RCC 7860 (cell line): Measurements from ENCODE around the gene SNX18.
"Not testable (repeated sequence)": the region's sequence is repeated elsewhere in the genome, so short reads cannot be mapped to it uniquely, and the experiment has no call there.

ENCODE experiments used
- DNase-seq: peaks from one replicate; pipeline ENCODE4 v3.0.0-alpha.2; 2015; ENCODE audit warnings: low spot score
- FAIRE-seq: peaks from 2 replicates; lab custom pipeline; 2012; peaks lifted over from hg19 to GRCh38; lab: Jason Lieb, UNC

SNX18 gene

GRCh38 chr5:54517512-54518145, at the start of gene SNX18:
Gene SNX18 (plus strand): TSS chr5:54517759. CDS start chr5:54517953, 194 bp downstream.
- DNase-seq: peak; percentile 51
- no peak for FAIRE-seq

DNA sequence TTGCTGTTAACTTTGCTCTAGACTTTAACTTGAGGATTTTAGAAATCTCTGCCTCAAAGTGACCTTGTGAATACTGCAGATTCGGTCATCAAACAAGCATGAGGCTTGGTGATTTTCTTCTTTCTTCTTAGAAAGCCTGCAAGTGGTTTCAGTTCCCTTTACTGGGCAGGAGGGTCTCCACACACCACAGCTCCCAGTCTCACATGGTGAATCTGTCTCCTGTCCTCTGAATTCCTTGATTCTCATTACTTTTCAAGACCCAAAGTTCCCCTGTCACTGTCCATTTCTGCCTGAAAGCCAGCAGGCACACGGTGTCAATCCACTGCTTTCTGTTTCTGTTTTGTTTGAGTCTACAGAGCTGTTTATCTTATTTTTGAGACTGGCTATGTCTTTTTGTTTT, 47.9 kb upstream of the SNX18 start:
- no peak for FAIRE-seq
- no peak for DNase-seq

DNA sequence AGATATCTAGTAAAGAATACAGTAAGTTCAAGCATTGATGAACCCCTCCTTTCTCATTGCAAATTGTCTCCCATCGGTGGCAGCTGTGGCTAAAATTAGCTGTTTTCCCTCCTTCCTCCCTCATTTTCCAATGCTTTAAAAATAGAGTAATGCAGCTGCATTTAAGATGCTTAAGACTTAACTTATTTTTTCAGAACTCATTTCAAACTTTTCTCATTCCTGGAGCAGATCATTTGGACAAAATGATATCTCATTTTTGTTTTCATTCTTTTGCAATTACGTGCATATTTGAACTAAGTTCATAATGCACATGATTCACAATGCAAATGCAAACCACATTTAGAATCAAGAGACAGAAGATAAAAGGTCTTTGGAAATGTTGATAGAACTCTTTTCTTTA, 47.4 kb upstream of the SNX18 start:
- FAIRE-seq: no peak
- no peak for DNase-seq

GRCh38 chr5:54470677-54471076, 46.9 kb upstream of the SNX18 start:
- DNase-seq (no peak), FAIRE-seq (no peak)

- DNase-seq: no peak
- FAIRE-seq: no peak
These were observed 46.2 kb upstream of the SNX18 start for GRCh38 chr5:54471398-54471797.

- FAIRE-seq (no peak), DNase-seq (no peak)
These were observed 40.9 kb upstream of the SNX18 start for GRCh38 chr5:54476682-54477081.

DNA sequence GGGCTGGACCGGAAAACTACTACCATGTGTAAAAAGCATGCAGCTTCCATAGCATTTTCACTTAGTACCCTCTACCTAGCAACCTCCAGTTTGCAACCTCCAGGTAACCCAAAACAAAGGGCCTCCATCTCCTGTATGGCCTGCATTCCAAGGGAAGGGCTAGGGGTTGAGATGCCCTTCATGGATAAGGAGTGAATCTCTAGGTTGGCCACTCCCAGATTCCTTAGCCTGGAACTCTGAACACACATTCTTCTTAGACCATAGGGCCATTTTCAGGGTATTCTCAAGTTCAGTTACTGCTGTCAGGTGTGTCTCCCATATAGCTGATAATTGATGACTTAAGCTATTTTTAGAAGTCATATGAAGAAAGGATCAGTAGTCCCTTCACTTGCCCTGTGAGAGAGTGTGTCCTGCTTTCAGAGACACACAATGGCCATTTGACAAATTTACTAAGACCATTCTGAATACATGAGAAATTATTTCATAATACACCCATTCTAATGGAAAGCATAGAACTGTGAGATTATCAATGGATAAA, 39.5 kb upstream of the SNX18 start:
- no peak for FAIRE-seq
- no peak for DNase-seq

GRCh38 chr5:54480296-54480695, 37.3 kb upstream of the SNX18 start:
- no peak for FAIRE-seq
- no peak for DNase-seq

GRCh38 chr5:54484219-54484894, 33.2 kb upstream of the SNX18 start:
- no peak for DNase-seq
- no peak for FAIRE-seq

DNA sequence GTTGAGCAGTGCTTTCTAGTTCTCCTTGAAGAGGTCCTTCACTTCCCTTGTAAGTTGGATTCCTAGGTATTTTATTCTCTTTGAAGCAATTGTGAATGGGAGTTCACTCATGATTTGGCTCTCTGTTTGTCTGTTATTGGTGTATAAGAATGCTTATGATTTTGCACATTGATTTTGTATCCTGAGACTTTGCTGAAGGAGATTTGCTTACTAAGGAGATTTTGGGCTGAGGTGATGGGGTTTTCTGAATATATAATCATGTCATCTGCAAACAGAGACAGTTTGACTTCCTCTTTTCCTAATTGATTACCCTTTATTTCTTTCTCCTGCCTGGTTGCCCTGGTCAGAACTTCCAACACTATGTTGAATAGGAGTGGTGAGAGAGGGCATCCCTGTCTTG, 31.9 kb upstream of the SNX18 start:
- DNase-seq, FAIRE-seq: not testable (repeated sequence)

GRCh38 chr5:54489648-54489979, 27.9 kb upstream of the SNX18 start:
- not testable (repeated sequence) for FAIRE-seq

GRCh38 chr5:54491326-54491725, 26.2 kb upstream of the SNX18 start:
- FAIRE-seq (no peak), DNase-seq (peak; percentile 6)

More at GRCh38 chr5:54489648-54489979, 27.9 kb upstream of the SNX18 start:
- not testable (repeated sequence) for DNase-seq

DNA sequence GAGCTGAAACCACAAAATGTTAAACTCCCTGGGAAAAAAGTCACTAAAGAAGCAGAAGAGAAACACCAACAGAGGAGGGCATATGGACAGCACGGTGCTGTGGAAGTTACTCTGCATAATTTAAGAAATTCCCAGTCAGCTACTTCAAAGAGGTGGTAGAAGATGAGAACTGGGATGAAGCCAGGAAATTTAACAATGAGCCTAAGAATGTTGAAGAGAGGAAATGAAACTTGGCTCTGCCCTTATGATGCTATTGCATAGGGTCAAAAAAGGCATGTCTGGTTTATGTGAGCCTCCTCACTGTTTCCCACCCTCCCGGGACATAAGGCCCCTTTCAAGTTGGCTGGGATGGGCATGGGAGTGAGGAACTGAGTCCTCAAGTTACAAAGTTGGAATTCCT, 25.4 kb upstream of the SNX18 start:
- DNase-seq (no peak), FAIRE-seq (no peak)

DNA sequence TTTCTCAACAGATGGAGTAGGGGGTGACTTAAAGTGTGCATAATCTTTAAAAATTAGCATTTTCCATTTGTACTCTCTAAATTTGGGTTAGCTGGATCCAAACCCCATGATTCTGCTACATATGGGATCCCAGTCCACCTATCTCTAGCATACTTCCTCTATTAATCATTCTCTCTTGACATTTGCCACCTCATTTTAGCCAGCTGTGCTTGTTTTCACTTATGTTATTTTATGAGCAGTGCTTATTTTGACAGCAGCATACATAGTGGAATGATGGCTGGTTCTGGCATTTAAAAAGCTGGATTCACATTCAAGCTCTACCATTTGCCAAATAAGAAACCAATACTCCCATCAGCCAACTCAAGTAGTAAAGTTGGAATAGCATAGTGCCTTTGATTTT, 22.5 kb upstream of the SNX18 start:
- FAIRE-seq (no peak), DNase-seq (no peak)

DNA sequence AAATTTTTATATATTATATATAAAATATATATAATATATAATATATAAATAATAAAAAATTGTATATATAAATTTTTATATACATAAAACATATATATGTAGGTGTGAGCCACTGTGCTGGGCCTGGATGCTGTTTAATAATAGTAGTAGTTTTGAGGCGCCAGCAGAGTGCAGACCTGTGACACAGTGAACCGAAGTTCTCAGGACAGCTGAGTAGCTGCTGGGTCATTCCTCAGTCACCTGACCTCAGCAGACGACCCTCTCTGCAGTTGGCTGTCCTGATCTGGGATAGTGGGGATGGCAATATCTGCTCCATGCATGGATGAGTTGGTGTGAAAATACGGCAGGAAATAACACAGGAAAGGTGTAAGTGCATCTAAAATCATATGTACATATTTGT, 3.3 kb upstream of the SNX18 start:
- FAIRE-seq: no peak

DNA sequence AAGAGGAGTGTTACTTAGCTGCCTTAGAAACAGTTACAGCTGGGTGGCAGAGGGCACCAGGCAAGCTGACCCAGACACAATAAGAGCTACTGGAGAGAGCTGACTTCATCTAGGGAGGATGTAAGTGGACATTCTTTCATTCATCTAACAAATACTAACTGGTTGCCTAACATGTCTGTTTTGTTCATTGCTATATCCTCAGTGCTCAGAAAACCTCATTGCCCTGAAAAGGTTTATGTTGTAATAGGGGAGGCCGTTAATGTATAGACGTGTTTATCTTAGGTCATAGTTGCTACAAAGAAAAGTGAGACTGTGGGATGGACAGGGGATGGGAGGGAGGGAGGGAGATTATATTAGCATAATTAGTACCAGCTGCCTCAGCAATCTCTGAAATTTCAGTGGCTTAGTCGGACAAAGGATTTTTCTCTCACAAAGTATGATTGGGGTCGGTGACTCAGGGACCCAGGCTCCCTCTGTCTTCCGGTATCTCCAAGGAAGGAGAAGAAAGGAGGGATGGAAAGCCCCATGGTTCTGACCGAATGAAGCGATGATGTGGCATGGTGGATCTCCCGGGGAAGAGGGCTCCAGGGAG, 2.6 kb upstream of the SNX18 start:
- DNase-seq (no peak), FAIRE-seq (no peak)

More for the DNA sequence above, 3.3 kb upstream of the SNX18 start:
- DNase-seq: no peak

DNA sequence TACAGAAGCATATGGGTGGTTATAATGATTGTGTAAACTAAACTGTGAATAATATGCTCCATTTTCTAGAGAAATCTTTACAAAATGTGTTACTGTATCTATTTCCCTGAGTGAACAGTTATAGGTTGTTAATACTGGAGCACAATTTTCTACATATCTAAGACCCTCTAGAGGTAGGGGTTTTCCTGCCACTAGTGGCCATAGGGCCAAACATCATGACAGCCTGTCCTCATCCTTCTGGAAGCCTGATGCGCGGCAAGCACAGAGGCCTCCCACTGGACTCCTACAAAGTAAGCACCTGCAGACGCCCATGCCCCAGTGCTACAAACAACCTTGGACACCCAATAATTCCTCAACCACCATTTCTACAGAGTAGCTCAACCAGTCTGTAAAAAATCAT, 1.9 kb upstream of the SNX18 start:
- DNase-seq (no peak), FAIRE-seq (no peak)

DNA sequence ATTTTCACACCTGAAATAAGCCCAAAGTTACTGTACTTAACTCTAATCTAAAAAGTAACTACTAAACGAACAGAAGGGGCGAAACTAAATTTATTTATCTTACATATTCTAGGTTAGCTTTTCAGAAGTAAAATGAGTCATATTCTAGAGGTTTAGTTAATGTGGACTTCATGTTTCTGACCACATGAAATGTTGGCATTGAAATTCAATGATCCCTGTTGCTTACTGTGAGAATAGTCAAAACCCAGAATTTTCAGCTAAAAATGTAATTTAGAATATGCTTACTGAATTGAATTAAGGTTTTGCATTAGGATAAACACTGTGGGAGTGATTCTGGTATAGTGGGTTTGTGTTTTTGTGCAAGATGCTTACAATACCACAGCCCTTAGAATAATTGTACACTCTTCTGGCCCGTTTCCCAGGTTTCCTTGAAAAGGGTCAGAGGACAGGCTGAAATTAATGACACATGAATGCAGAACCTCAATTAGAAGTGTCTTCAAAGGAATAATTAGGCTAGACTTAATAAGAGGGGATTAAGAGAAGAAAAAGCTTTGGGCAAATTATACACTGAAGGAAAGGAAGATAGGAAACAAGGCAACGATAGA, 1.4 kb upstream of the SNX18 start:
- no peak for FAIRE-seq
- DNase-seq: no peak

GRCh38 chr5:54517174-54517511, 416 bp upstream of the SNX18 start:
- DNase-seq: no peak
- no peak for FAIRE-seq

DNA sequence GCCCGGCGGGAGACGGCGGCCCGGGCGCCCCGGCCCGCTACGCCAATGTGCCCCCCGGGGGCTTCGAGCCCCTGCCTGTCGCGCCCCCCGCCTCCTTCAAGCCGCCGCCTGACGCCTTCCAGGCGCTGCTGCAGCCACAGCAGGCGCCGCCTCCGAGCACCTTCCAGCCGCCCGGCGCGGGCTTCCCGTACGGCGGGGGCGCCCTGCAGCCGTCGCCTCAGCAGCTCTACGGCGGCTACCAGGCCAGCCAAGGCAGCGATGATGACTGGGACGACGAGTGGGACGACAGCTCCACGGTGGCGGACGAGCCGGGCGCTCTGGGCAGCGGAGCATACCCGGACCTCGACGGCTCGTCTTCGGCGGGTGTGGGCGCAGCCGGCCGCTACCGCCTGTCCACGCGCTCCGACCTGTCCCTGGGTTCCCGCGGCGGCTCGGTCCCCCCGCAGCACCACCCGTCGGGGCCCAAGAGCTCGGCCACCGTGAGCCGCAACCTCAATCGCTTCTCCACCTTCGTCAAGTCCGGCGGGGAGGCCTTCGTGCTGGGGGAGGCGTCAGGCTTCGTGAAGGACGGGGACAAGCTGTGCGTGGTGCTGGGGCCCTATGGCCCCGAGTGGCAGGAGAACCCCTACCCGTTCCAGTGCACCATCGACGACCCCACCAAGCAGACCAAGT, 723 bp downstream of the SNX18 start:
- FAIRE-seq (no peak), DNase-seq (no peak)

- DNase-seq: no peak
- FAIRE-seq: no peak
These were observed 1.4 kb downstream of the SNX18 start for GRCh38 chr5:54518818-54519508.
